ENCODE results near the gene PAK4. TPM values are rescaled to one million over a fixed set of nuclear protein-coding genes. Genes with fewer than 3 reads are reported as not detected.

Gene PAK4
- total and polyA plus RNA-seq, 9 of the 15 experiments (the other 6 are each of a cell fraction or from before 2014, with no cell fraction given): 0.21 to 33.5 (median 5.8) TPM

DNA sequence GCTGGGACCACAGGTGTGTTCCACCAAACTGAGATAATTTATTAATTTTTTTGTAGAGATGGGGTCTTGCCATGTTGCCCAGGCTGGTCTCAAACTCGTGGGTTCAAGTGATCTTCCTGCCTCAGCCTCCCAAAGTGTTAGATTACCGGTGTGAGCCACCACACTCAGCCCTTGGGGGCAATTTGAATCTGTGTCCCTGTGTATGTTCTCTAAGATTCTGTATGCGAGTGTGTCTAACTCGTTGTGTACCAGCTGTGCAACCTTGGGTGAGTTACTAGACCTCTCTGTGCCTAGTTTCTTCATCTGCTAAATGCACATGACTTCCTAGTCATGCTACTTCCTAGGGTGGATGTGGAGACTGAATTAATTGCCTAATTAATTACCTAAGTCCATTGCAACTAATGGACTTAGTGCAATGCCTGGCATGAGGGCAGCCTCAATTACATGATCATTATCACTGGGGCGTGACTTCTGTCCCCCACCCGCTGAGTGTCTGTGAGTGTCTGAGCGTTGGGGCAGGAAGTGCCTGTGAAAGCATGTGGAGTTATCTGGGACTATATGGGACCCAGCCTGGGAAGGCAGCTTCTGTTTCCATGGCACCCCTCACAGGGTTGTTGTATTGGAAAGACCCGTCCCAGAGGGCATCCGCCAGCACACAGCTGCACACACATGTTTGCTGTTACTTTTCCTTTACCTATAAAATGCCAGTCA, 69.4 kb downstream of the PAK4 start:
- no peak overlapping the region for H3K4me3 ChIP-seq
- 0 out of 2 replicates have a peak, but pooled peaks cover 4% of the 10 kb centered on the region for H4K20me1 ChIP-seq (replicated peaks; ENCODE audit: control insufficient read depth, insufficient read depth, low read length)
- H3K4me1 ChIP-seq (replicated peaks in 1 of 2; ENCODE audit: control insufficient read depth in 2 of 2, insufficient read depth in 2 of 2, low read length in 2 of 2): peaks cover 0 to 30% of the 10 kb centered on the region in 2 experiments; a peak in 3 of 5 replicates
- peaks cover 3 to 27% of the 10 kb centered on the region in 2 experiments; a peak in 2 of 5 replicates for H3K27me3 ChIP-seq (ENCODE audit: control insufficient read depth in 2 of 2, insufficient read depth in 2 of 2, low read length in 2 of 2)
- H3K36me3 ChIP-seq (ENCODE audit: control insufficient read depth, insufficient read depth, low read length): no peaks in the 10 kb centered on the region
- peak overlapping the region in 1 of 2 experiments; percentile 8; a peak in 1 of 4 replicates for H3K9ac ChIP-seq (ENCODE audit: insufficient read depth in 1 of 2, low read depth in 2 of 2, low read length in 2 of 2)
- WGBS (ENCODE audit: insufficient coverage, low coverage, missing lambda C conversion rate): 14% methylated on average over 9 of the region's 9 CpGs
- no peak overlapping the region for H3K27ac ChIP-seq (ENCODE audit: extremely low read depth, low read depth, low read length)
- no peak for FAIRE-seq
- ATAC-seq: no peak
- intact Hi-C loops (cut with micrococcal nuclease): no loop called here
- no peak for DNase-seq (ENCODE audit: extremely low read depth in 1 of 4, low spot score in 3 of 4)
- no peaks in the 10 kb centered on the region for H3K9me3 ChIP-seq (replicated peaks; ENCODE audit: control insufficient read depth, insufficient read depth, low read depth, low read length)
- no peak overlapping the region for H2AFZ ChIP-seq (ENCODE audit: low read depth, low read length)
- POLR2A ChIA-PET: interaction anchor here (0.7 to 0.9 kb wide), 3 partner anchors 10 to 62 kb away, joined by 3 to 5 read pairs (median 3); no protein-coding TSS in a partner anchor
- CTCF ChIA-PET (ENCODE audit: low intra/inter-chr PET ratio): no interaction called here
- in situ Hi-C loops (cut with MboI): loop anchor here (5.0 kb wide), 2 partner anchors 73 to 228 kb away; no protein-coding TSS in a partner anchor
- H3K4me2 ChIP-seq (ENCODE audit: insufficient read depth, low read length): no peak overlapping the region
- H3K79me2 ChIP-seq (ENCODE audit: control insufficient read depth, insufficient read depth, low read length): no peaks in the 10 kb centered on the region
- BruUV-seq (replicated peaks): no TSS peak
- H3K9me1 ChIP-seq (ENCODE audit: control insufficient read depth, insufficient read depth, low read length): no peaks in the 10 kb centered on the region
- TF ChIP-seq ZC3H4 (CRISPR knock-in tag; IDR thresholded peaks at IDR 0.05; ENCODE audit: borderline replicate concordance): no peak
- TF ChIP-seq, protein P1, sequence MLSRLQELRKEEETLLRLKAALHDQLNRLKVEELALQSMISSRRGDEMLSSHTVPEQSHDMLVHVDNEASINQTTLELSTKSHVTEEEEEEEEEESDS (CRISPR knock-in tag; IDR thresholded peaks at IDR 0.05): no peak
- no peak for TF ChIP-seq HIVEP1 (CRISPR knock-in tag; IDR thresholded peaks at IDR 0.05)
- TF ChIP-seq ZNF778 (CRISPR knock-in tag; IDR thresholded peaks at IDR 0.05): no peak
- TF ChIP-seq KAT8 (IDR thresholded peaks at IDR 0.05; ENCODE audit: low read depth): no peak
- no peak for TF ChIP-seq FOXP1 (CRISPR knock-in tag; IDR thresholded peaks at IDR 0.05)
- TF ChIP-seq ZNF121 (CRISPR knock-in tag; conservative IDR thresholded peaks at IDR 0.05): peak; percentile 89
- TF ChIP-seq SIN3B (IDR thresholded peaks at IDR 0.05; ENCODE audit: low read depth): no peak
- TF ChIP-seq HMG20B (CRISPR knock-in tag; IDR thresholded peaks at IDR 0.05): no peak
- TF ChIP-seq, protein P2, sequence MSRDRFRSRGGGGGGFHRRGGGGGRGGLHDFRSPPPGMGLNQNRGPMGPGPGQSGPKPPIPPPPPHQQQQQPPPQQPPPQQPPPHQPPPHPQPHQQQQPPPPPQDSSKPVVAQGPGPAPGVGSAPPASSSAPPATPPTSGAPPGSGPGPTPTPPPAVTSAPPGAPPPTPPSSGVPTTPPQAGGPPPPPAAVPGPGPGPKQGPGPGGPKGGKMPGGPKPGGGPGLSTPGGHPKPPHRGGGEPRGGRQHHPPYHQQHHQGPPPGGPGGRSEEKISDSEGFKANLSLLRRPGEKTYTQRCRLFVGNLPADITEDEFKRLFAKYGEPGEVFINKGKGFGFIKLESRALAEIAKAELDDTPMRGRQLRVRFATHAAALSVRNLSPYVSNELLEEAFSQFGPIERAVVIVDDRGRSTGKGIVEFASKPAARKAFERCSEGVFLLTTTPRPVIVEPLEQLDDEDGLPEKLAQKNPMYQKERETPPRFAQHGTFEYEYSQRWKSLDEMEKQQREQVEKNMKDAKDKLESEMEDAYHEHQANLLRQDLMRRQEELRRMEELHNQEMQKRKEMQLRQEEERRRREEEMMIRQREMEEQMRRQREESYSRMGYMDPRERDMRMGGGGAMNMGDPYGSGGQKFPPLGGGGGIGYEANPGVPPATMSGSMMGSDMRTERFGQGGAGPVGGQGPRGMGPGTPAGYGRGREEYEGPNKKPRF (IDR thresholded peaks at IDR 0.05; ENCODE audit: low read depth, low read length): no peak
- TF ChIP-seq, protein P3, sequence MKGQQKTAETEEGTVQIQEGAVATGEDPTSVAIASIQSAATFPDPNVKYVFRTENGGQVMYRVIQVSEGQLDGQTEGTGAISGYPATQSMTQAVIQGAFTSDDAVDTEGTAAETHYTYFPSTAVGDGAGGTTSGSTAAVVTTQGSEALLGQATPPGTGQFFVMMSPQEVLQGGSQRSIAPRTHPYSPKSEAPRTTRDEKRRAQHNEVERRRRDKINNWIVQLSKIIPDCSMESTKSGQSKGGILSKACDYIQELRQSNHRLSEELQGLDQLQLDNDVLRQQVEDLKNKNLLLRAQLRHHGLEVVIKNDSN (CRISPR knock-in tag; IDR thresholded peaks at IDR 0.05): no peak
- TF ChIP-seq RBM25 (IDR thresholded peaks at IDR 0.05; ENCODE audit: low read depth, low read length, severe bottlenecking): peak; percentile 77
- peak; percentile 88 for TF ChIP-seq BCOR (IDR thresholded peaks at IDR 0.05)
- TF ChIP-seq KDM1A (IDR thresholded peaks at IDR 0.05): peak; percentile 66 to 80
- TF ChIP-seq, protein P4, sequence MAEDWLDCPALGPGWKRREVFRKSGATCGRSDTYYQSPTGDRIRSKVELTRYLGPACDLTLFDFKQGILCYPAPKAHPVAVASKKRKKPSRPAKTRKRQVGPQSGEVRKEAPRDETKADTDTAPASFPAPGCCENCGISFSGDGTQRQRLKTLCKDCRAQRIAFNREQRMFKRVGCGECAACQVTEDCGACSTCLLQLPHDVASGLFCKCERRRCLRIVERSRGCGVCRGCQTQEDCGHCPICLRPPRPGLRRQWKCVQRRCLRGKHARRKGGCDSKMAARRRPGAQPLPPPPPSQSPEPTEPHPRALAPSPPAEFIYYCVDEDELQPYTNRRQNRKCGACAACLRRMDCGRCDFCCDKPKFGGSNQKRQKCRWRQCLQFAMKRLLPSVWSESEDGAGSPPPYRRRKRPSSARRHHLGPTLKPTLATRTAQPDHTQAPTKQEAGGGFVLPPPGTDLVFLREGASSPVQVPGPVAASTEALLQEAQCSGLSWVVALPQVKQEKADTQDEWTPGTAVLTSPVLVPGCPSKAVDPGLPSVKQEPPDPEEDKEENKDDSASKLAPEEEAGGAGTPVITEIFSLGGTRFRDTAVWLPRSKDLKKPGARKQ (CRISPR knock-in tag; IDR thresholded peaks at IDR 0.05): no peak
- no peak for TF ChIP-seq ZKSCAN8 (CRISPR knock-in tag; IDR thresholded peaks at IDR 0.05)
- no peak for TF ChIP-seq MTA3 (IDR thresholded peaks at IDR 0.05; ENCODE audit: borderline replicate concordance)
- TF ChIP-seq CHD4 (IDR thresholded peaks at IDR 0.05; ENCODE audit: insufficient read depth, insufficient replicate concordance, low read depth, low read length, poor library complexity, severe bottlenecking): peak; percentile 25
- peak; percentile 86 for TF ChIP-seq ADNP (tag; IDR thresholded peaks at IDR 0.05)
